Colonic mucosa (tissue), 4 donors: ENCODE results near the gene LCE3B. TPM values are rescaled to one million over a fixed set of nuclear protein-coding genes. Genes with fewer than 3 reads are reported as not detected.

ENCODE experiments used
- DNase-seq: peaks from one replicate; pipeline ENCODE4 v3.0.0-alpha.2; 2020
- H3K27ac ChIP-seq: fragments of 200-600 bp; one replicate; pipeline ENCODE4 v1.8.0; 2021
- H3K27me3 ChIP-seq: fragments of 200-600 bp; one replicate; pipeline ENCODE4 v1.8.0; 2021
- H3K36me3 ChIP-seq: fragments of 200-600 bp; one replicate; pipeline ENCODE4 v1.8.0; 2021
- H3K4me1 ChIP-seq: fragments of 200-600 bp; one replicate; pipeline ENCODE4 v1.8.0; 2021; ENCODE audit warnings: mild to moderate bottlenecking
- H3K4me3 ChIP-seq: fragments of 200-600 bp; one replicate; pipeline ENCODE4 v1.8.0; 2021
- H3K9ac ChIP-seq, 2 donors: one replicate each; pipeline ENCODE4 v1.7.0; 2013; ENCODE audit warnings: control low read depth in 2 of 2, low read depth in 2 of 2, low read length in 2 of 2
- H3K9me3 ChIP-seq: fragments of 200-600 bp; one replicate; pipeline ENCODE4 v1.8.0; 2021
- intact Hi-C: fragments of 100-400 bp; cut with DNase I; formaldehyde crosslinking; loops from one replicate; pipeline ENCODE4 v1.14.1; 2022
- total RNA-seq, 2 donors: library from RNA; stranded (reverse); fragmentation: NEBNext Ultra II Directional in 1 of 2; extraction: Animal tissue kit (Norgen Biotek cat#: 25700) in 1 of 2; gene quantifications; one replicate each; pipeline ENCODE4 v1.2.1, GENCODE V29; 2021
- TF ChIP-seq, protein P1 (sequence below): fragments of 200-600 bp; IDR thresholded peaks from one replicate; pipeline ENCODE4 v1.8.0; 2022; ENCODE audit warnings: antibody characterized with exemption, mild to moderate bottlenecking
- donor health status: healthy.
- donor health status: DM: no; HTN: no; CAD: no.
- donor health status: DM: no; HTN: no; CAD: no.

The LCE3B gene
- total RNA-seq, 2 donors from 2014 or later, result not detected

DNA sequence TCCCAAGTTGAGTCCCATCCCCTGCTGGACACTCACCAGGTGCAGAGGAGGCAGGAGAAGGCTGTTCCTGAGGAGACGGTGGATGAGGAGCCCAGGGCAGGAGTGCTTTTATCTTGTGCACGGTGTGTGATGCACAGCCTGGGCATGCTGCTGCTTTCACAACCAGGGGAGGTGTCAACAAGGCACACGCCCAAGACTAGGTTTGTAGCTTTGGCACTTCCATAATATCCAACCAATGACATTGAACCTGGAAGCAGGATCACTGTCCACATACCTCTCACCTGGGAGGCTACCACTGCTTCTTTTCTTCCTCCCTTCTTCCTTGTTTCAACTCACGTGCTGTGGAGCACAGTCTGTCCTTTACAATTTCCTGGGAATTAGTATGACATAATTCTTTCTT, 33.2 kb upstream of the LCE3B start, which contains the start of gene LCE3D:
LCE3D (minus strand) TSS at position 84 of the 400 bp plus-strand sequence. CDS start 580 bp downstream, outside the sequence.
- H3K27ac ChIP-seq, result no peak within 1 kb of the TSS
- H3K27me3 ChIP-seq, result no peaks in the 10 kb centered on the region
- intact Hi-C loops, result no loop called here
- H3K9me3 ChIP-seq, result no peaks in the 10 kb centered on the region
- DNase-seq, result no peak
- TF ChIP-seq, protein P1, sequence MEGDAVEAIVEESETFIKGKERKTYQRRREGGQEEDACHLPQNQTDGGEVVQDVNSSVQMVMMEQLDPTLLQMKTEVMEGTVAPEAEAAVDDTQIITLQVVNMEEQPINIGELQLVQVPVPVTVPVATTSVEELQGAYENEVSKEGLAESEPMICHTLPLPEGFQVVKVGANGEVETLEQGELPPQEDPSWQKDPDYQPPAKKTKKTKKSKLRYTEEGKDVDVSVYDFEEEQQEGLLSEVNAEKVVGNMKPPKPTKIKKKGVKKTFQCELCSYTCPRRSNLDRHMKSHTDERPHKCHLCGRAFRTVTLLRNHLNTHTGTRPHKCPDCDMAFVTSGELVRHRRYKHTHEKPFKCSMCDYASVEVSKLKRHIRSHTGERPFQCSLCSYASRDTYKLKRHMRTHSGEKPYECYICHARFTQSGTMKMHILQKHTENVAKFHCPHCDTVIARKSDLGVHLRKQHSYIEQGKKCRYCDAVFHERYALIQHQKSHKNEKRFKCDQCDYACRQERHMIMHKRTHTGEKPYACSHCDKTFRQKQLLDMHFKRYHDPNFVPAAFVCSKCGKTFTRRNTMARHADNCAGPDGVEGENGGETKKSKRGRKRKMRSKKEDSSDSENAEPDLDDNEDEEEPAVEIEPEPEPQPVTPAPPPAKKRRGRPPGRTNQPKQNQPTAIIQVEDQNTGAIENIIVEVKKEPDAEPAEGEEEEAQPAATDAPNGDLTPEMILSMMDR, result no peak
- H3K4me3 ChIP-seq, result no peak within 1 kb of the TSS
- H3K36me3 ChIP-seq, result no peaks in the 10 kb centered on the region
- H3K4me1 ChIP-seq, result no peaks in the 10 kb centered on the region
- H3K9ac ChIP-seq, result no peak within 1 kb of the TSS

- Histone ChIP-seq H3K9ac (no peak overlapping the region), H3K27ac (no peak overlapping the region), H3K27me3 (no peaks in the 10 kb centered on the region), H3K4me3 (no peak overlapping the region), H3K36me3 (no peaks in the 10 kb centered on the region), H3K4me1 (no peaks in the 10 kb centered on the region), H3K9me3 (no peaks in the 10 kb centered on the region)
- TF ChIP-seq, protein P1, result no peak
- no peak for DNase-seq
- intact Hi-C loops, result no loop called here
Measured at GRCh38 chr1:152582647-152583046, 31.0 kb upstream of the LCE3B start.

- Histone ChIP-seq H3K4me1 (no peaks in the 10 kb centered on the region), H3K36me3 (no peaks in the 10 kb centered on the region), H3K27me3 (no peaks in the 10 kb centered on the region), H3K9ac (no peak overlapping the region), H3K9me3 (no peaks in the 10 kb centered on the region), H3K4me3 (no peak overlapping the region), H3K27ac (no peak overlapping the region)
- DNase-seq, result no peak
- intact Hi-C loops, result no loop called here
- TF ChIP-seq, protein P1, result no peak
Measured at GRCh38 chr1:152585586-152585985, 28.0 kb upstream of the LCE3B start.

- intact Hi-C loops, result no loop called here
- no peaks in the 10 kb centered on the region for H3K4me1 ChIP-seq
- H3K4me3 ChIP-seq, result no peak overlapping the region
- H3K27me3 ChIP-seq, result no peaks in the 10 kb centered on the region
- H3K27ac ChIP-seq, result no peak overlapping the region
- no peaks in the 10 kb centered on the region for H3K36me3 ChIP-seq
- TF ChIP-seq, protein P1, result no peak
- H3K9ac ChIP-seq, result no peak overlapping the region
- no peaks in the 10 kb centered on the region for H3K9me3 ChIP-seq
- DNase-seq, result no peak
Measured at GRCh38 chr1:152596986-152597385, 16.6 kb upstream of the LCE3B start.

GRCh38 chr1:152599934-152600333, 13.7 kb upstream of the LCE3B start, which contains the start of gene LCE3C:
Gene LCE3C, plus strand, starts transcription at chr1:152600234. Its CDS starts 498 bp downstream, at chr1:152600732.
- no peak within 1 kb of the TSS for H3K4me3 ChIP-seq
- no peaks in the 10 kb centered on the region for H3K36me3 ChIP-seq
- intact Hi-C loops, result no loop called here
- TF ChIP-seq, protein P1, result no peak
- H3K9ac ChIP-seq, result no peak within 1 kb of the TSS
- H3K4me1 ChIP-seq, result no peaks in the 10 kb centered on the region
- H3K9me3 ChIP-seq, result no peaks in the 10 kb centered on the region
- H3K27ac ChIP-seq, result no peak within 1 kb of the TSS
- DNase-seq, result no peak
- no peaks in the 10 kb centered on the region for H3K27me3 ChIP-seq
